GM18909 (cell line): Measurements from ENCODE around the gene MBOAT2.

Experiments used
- ATAC-seq: cut with Tn5 transposase; IDR thresholded peaks from one replicate; pipeline ENCODE4 v1.9.1; 2021; ENCODE audit warnings: mild to moderate bottlenecking; ENCODE audit not compliant: unreplicated experiment, poor library complexity

The MBOAT2 gene

GRCh38 chr2:8870441-8870840, 133.0 kb downstream of the MBOAT2 start:
- ATAC-seq = no peak

GRCh38 chr2:8867363-8867762, 136.1 kb downstream of the MBOAT2 start:
- ATAC-seq = no peak

GRCh38 chr2:8863331-8863953, 140.0 kb downstream of the MBOAT2 start:
- no peak for ATAC-seq

GRCh38 chr2:8862230-8862629, 141.3 kb downstream of the MBOAT2 start:
- ATAC-seq = no peak

GRCh38 chr2:8861797-8862196, 141.7 kb downstream of the MBOAT2 start:
- ATAC-seq = no peak

GRCh38 chr2:8860239-8860638, 143.2 kb downstream of the MBOAT2 start:
- ATAC-seq = no peak

GRCh38 chr2:8858910-8859309, 144.6 kb downstream of the MBOAT2 start:
- ATAC-seq = no peak

- no peak for ATAC-seq
Observed at GRCh38 chr2:8858264-8858663, 145.2 kb downstream of the MBOAT2 start.

- ATAC-seq = no peak
Observed at GRCh38 chr2:8857709-8858108, 145.8 kb downstream of the MBOAT2 start.

- ATAC-seq = no peak
Observed at GRCh38 chr2:8856176-8856575, 147.3 kb downstream of the MBOAT2 start.

GRCh38 chr2:8855010-8855409, 148.5 kb downstream of the MBOAT2 start:
- no peak for ATAC-seq

- no peak for ATAC-seq
Observed at GRCh38 chr2:8853426-8853825, 150.1 kb downstream of the MBOAT2 start.

GRCh38 chr2:8851811-8852560, 151.5 kb downstream of the MBOAT2 start:
- no peak for ATAC-seq

- no peak for ATAC-seq
Observed at GRCh38 chr2:8850845-8851487, 152.5 kb downstream of the MBOAT2 start.

GRCh38 chr2:8849327-8849726, 154.2 kb downstream of the MBOAT2 start:
- no peak for ATAC-seq

GRCh38 chr2:8848328-8849100, 155.0 kb downstream of the MBOAT2 start:
- ATAC-seq = no peak

GRCh38 chr2:8847400-8847799, 156.1 kb downstream of the MBOAT2 start:
- no peak for ATAC-seq

- no peak for ATAC-seq
Observed at GRCh38 chr2:8841932-8842331, 161.6 kb downstream of the MBOAT2 start.

GRCh38 chr2:8840475-8841091, 162.9 kb downstream of the MBOAT2 start:
- ATAC-seq = no peak

- ATAC-seq = no peak
Observed at GRCh38 chr2:8839189-8839965, 164.1 kb downstream of the MBOAT2 start.
